ENCODE data around the gene CTDSPL.

CTDSPL gene

GRCh38 chr3:37916685-37917084 is 55.0 kb downstream of the CTDSPL start:
- DNase-seq (ENCODE audit: low read depth): no peak

GRCh38 chr3:37918627-37919026 is 56.9 kb downstream of the CTDSPL start:
- DNase-seq (ENCODE audit: low read depth): no peak

GRCh38 chr3:37920156-37920699 is 58.5 kb downstream of the CTDSPL start:
- DNase-seq (ENCODE audit: low read depth): no peak

- DNase-seq (ENCODE audit: low read depth): no peak
Observed at GRCh38 chr3:37921025-37921424, 59.3 kb downstream of the CTDSPL start.

- DNase-seq (ENCODE audit: low read depth): no peak
Observed at GRCh38 chr3:37922721-37923568, 61.3 kb downstream of the CTDSPL start.

- DNase-seq (ENCODE audit: low read depth): no peak
Observed at GRCh38 chr3:37923569-37924040, 61.9 kb downstream of the CTDSPL start.

GRCh38 chr3:37924453-37924852 is 62.8 kb downstream of the CTDSPL start:
- no peak for DNase-seq (ENCODE audit: low read depth)

- DNase-seq (ENCODE audit: low read depth): no peak
Observed at GRCh38 chr3:37925157-37925556, 63.5 kb downstream of the CTDSPL start.

GRCh38 chr3:37926611-37927010 is 64.9 kb downstream of the CTDSPL start:
- no peak for DNase-seq (ENCODE audit: low read depth)

GRCh38 chr3:37930495-37930894 is 68.8 kb downstream of the CTDSPL start:
- no peak for DNase-seq (ENCODE audit: low read depth)

- DNase-seq (ENCODE audit: low read depth): no peak
Observed at GRCh38 chr3:37932505-37932904, 70.8 kb downstream of the CTDSPL start.

- DNase-seq (ENCODE audit: low read depth): no peak
Observed at GRCh38 chr3:37934631-37935289, 73.1 kb downstream of the CTDSPL start.

- no peak for DNase-seq (ENCODE audit: low read depth)
Observed at GRCh38 chr3:37935290-37935668, 73.6 kb downstream of the CTDSPL start.

- no peak for DNase-seq (ENCODE audit: low read depth)
Observed at GRCh38 chr3:37935756-37936666, 74.3 kb downstream of the CTDSPL start.

- no peak for DNase-seq (ENCODE audit: low read depth)
Observed at GRCh38 chr3:37937156-37937555, 75.5 kb downstream of the CTDSPL start.

GRCh38 chr3:37938011-37938410 is 76.3 kb downstream of the CTDSPL start:
- no peak for DNase-seq (ENCODE audit: low read depth)

GRCh38 chr3:37940242-37940908 is 78.7 kb downstream of the CTDSPL start:
- DNase-seq (ENCODE audit: low read depth): no peak

- DNase-seq (ENCODE audit: low read depth): no peak
Observed at GRCh38 chr3:37941608-37942508, 80.2 kb downstream of the CTDSPL start.

GRCh38 chr3:37942646-37943045 is 81.0 kb downstream of the CTDSPL start:
- DNase-seq (ENCODE audit: low read depth): no peak

- DNase-seq (ENCODE audit: low read depth): no peak
Observed at GRCh38 chr3:37943126-37943525, 81.4 kb downstream of the CTDSPL start.
